AG09309 (cell line): ENCODE measurements around the gene DET1.

Source experiments
- DNase-seq: peaks from one replicate; pipeline ENCODE4 v3.0.0-alpha.2; 2010; ENCODE audit warnings: low read depth
- H3K4me3 ChIP-seq: 2 replicates; pipeline ENCODE4 v1.5.1; 2011; ENCODE audit warnings: mild to moderate bottlenecking, low read depth, low read length, moderate library complexity; ENCODE audit not compliant: control insufficient read depth
- CTCF ChIP-seq: IDR thresholded peaks from 2 replicates; pipeline ENCODE4 v1.5.1; 2011; ENCODE audit warnings: mild to moderate bottlenecking, low read depth, low read length, inconsistent platforms; ENCODE audit not compliant: insufficient read depth, control insufficient read depth; ENCODE audit errors: missing control alignments

Gene DET1

GRCh38 chr15:88546248-88547129 lies at the start of gene DET1:
Gene DET1, minus strand, starts transcription at chr15:88546681. Its CDS starts 14,976 bp downstream, at chr15:88531705.
- peak within 1 kb of the TSS; percentile 65 for H3K4me3 ChIP-seq
- TF ChIP-seq CTCF: peak; percentile 85
- DNase-seq: peak; percentile 77

- no peak for TF ChIP-seq CTCF
- H3K4me3 ChIP-seq: no peak overlapping the region
- no peak for DNase-seq
Observed at GRCh38 chr15:88591384-88591783, 44.9 kb upstream of the DET1 start.

- no peak for TF ChIP-seq CTCF
- H3K4me3 ChIP-seq: no peak overlapping the region
- no peak for DNase-seq
Observed at GRCh38 chr15:88590759-88591158, 44.3 kb upstream of the DET1 start.

- no peak for TF ChIP-seq CTCF
- H3K4me3 ChIP-seq: no peak overlapping the region
- no peak for DNase-seq
Observed at GRCh38 chr15:88586401-88587162, 40.1 kb upstream of the DET1 start.

- TF ChIP-seq CTCF: no peak
- H3K4me3 ChIP-seq: no peak overlapping the region
- DNase-seq: no peak
Observed at GRCh38 chr15:88580532-88580931, 34.1 kb upstream of the DET1 start.

GRCh38 chr15:88579322-88579721 lies 32.8 kb upstream of the DET1 start:
- TF ChIP-seq CTCF: no peak
- H3K4me3 ChIP-seq: no peak overlapping the region
- no peak for DNase-seq
